ENCODE results near the gene BATF2. TPM values are rescaled to one million over a fixed set of nuclear protein-coding genes. Genes with fewer than 3 reads are reported as not detected.
A peak's percentile ranks its signal among the peaks of the same experiment; 100 is the strongest.

Gene BATF2
- total and polyA plus RNA-seq, 9 of the 15 experiments (the other 6 are each of a cell fraction or from before 2014, with no cell fraction given), result 1.7 to 8.9 (median 6.4) TPM

- TF ChIP-seq PATZ1 (CRISPR knock-in tag; IDR thresholded peaks at IDR 0.05; ENCODE audit: borderline replicate concordance) (no peak), HBP1 (CRISPR knock-in tag; IDR thresholded peaks at IDR 0.05) (no peak), MCM5 (IDR thresholded peaks at IDR 0.05; ENCODE audit: low read depth) (no peak), NCOA6 (IDR thresholded peaks at IDR 0.05) (no peak), POLR2G (IDR thresholded peaks at IDR 0.05; ENCODE audit: low read depth, low read length) (0 out of 2 replicates have a peak, but pooled peaks have one; percentile 15), BMI1 (IDR thresholded peaks at IDR 0.05; ENCODE audit: low read length) (no peak), TCF15 (CRISPR knock-in tag; IDR thresholded peaks at IDR 0.05) (no peak)
Measured at GRCh38 chr11:64998690-64999431, 2.1 kb upstream of the BATF2 start (continued).
